ENCODE results near the gene CFAP20DC. TPM values are rescaled to one million over a fixed set of nuclear protein-coding genes. Genes with fewer than 3 reads are reported as not detected.

The CFAP20DC gene
- total and polyA plus RNA-seq, 4 donors: 0.98 to 2.1 (median 1.5) TPM

DNA sequence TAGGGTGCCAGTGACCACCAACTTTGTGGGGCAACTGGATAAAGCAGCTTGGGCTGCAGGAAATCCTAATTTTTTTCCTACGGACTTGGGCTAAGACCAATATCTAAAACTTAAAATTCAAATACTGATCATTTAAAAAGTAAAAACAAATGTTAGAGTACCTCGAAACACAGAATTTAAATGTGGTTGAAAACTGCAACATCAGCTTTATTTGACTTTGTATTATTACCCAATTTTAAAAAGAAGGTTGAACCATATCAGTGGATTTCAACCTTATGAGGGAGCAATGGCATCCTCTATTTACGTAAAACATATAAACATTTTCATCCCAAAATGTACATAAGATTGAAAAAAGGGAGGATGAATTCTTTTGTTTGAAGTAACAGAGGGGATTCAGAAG, 26.2 kb downstream of the CFAP20DC start:
- no peak overlapping the region for H3K4me3 ChIP-seq (ENCODE audit: low read depth in 1 of 3, low read length in 3 of 3)
- 64% methylated on average over 3 of the region's 3 CpGs for WGBS

DNA sequence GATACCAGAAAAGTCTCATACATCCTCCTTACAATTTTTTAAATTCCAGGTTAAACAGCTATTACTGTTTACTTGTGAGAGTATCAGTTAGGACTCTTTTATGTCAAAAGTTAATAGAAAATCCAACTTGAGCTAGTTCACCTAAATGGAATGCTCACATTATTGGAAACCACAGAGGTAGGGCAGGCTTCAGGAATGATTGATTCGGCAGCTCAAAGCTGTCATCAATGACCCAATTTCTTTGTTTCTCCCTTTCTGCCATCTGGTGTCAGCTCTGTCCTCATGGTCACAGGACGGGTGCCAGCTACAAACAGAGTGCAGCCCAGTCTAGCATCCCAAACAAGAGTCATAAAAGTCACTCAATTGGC, 32.2 kb downstream of the CFAP20DC start:
- peak overlapping the region in 1 of 2 donors; percentile 6 for H3K9ac ChIP-seq (ENCODE audit: low read depth in 1 of 2, low read length in 2 of 2)
- H3K27ac ChIP-seq (ENCODE audit: low read depth in 1 of 2, low read length in 2 of 2): peak overlapping the region; percentile 72 to 86
- H3K4me1 ChIP-seq (ENCODE audit: control insufficient read depth in 4 of 4, insufficient read depth in 4 of 4, low read length in 3 of 4): peaks cover 2 to 14% (median 14%) of the 10 kb centered on the region in 4 donors
- peak in 1 of 2 donors; percentile 31 for TF ChIP-seq RAD21 (IDR thresholded peaks at IDR 0.05)
- TF ChIP-seq FOXA1 (IDR thresholded peaks at IDR 0.05): no peak
- TF ChIP-seq, protein P1, sequence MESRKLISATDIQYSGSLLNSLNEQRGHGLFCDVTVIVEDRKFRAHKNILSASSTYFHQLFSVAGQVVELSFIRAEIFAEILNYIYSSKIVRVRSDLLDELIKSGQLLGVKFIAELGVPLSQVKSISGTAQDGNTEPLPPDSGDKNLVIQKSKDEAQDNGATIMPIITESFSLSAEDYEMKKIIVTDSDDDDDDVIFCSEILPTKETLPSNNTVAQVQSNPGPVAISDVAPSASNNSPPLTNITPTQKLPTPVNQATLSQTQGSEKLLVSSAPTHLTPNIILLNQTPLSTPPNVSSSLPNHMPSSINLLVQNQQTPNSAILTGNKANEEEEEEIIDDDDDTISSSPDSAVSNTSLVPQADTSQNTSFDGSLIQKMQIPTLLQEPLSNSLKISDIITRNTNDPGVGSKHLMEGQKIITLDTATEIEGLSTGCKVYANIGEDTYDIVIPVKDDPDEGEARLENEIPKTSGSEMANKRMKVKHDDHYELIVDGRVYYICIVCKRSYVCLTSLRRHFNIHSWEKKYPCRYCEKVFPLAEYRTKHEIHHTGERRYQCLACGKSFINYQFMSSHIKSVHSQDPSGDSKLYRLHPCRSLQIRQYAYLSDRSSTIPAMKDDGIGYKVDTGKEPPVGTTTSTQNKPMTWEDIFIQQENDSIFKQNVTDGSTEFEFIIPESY (IDR thresholded peaks at IDR 0.05): peak; percentile 11
- peak; percentile 33 for TF ChIP-seq YY1 (IDR thresholded peaks at IDR 0.05)
- TF ChIP-seq, protein P2, sequence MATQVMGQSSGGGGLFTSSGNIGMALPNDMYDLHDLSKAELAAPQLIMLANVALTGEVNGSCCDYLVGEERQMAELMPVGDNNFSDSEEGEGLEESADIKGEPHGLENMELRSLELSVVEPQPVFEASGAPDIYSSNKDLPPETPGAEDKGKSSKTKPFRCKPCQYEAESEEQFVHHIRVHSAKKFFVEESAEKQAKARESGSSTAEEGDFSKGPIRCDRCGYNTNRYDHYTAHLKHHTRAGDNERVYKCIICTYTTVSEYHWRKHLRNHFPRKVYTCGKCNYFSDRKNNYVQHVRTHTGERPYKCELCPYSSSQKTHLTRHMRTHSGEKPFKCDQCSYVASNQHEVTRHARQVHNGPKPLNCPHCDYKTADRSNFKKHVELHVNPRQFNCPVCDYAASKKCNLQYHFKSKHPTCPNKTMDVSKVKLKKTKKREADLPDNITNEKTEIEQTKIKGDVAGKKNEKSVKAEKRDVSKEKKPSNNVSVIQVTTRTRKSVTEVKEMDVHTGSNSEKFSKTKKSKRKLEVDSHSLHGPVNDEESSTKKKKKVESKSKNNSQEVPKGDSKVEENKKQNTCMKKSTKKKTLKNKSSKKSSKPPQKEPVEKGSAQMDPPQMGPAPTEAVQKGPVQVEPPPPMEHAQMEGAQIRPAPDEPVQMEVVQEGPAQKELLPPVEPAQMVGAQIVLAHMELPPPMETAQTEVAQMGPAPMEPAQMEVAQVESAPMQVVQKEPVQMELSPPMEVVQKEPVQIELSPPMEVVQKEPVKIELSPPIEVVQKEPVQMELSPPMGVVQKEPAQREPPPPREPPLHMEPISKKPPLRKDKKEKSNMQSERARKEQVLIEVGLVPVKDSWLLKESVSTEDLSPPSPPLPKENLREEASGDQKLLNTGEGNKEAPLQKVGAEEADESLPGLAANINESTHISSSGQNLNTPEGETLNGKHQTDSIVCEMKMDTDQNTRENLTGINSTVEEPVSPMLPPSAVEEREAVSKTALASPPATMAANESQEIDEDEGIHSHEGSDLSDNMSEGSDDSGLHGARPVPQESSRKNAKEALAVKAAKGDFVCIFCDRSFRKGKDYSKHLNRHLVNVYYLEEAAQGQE (IDR thresholded peaks at IDR 0.05): no peak
- peak; percentile 15 to 61 for TF ChIP-seq RXRA (IDR thresholded peaks at IDR 0.05)
- peak in 1 of 2 donors; percentile 70 for TF ChIP-seq JUND (IDR thresholded peaks at IDR 0.05)
- TF ChIP-seq SP1 (IDR thresholded peaks at IDR 0.05): peak; percentile 76
- no peak for TF ChIP-seq HNF4G (IDR thresholded peaks at IDR 0.05)
- H3K27me3 ChIP-seq (ENCODE audit: control insufficient read depth in 4 of 4, insufficient read depth in 4 of 4, low read length in 3 of 4): no peaks in the 10 kb centered on the region
- no peak overlapping the region for H3K4me3 ChIP-seq (ENCODE audit: low read depth in 1 of 3, low read length in 3 of 3)
- 43% methylated on average over 2 of the region's 2 CpGs for WGBS
- no peaks in the 10 kb centered on the region for H3K9me3 ChIP-seq (ENCODE audit: control insufficient read depth in 4 of 4, low read length in 3 of 4)
- no peak for DNase-seq (ENCODE audit: low spot score)
- no peaks in the 10 kb centered on the region for H3K36me3 ChIP-seq (ENCODE audit: control insufficient read depth in 4 of 4, insufficient read depth in 3 of 4, low read depth in 1 of 4, low read length in 3 of 4)

More for the DNA sequence above, 26.2 kb downstream of the CFAP20DC start:
- H3K9me3 ChIP-seq (ENCODE audit: control insufficient read depth in 4 of 4, low read length in 3 of 4): no peaks in the 10 kb centered on the region
- H3K27ac ChIP-seq (ENCODE audit: low read depth in 1 of 2, low read length in 2 of 2): no peak overlapping the region
- H3K9ac ChIP-seq (ENCODE audit: low read depth in 1 of 2, low read length in 2 of 2): no peak overlapping the region
- DNase-seq (ENCODE audit: low spot score): no peak
- no peaks in the 10 kb centered on the region for H3K27me3 ChIP-seq (ENCODE audit: control insufficient read depth in 4 of 4, insufficient read depth in 4 of 4, low read length in 3 of 4)
- no peaks in the 10 kb centered on the region for H3K36me3 ChIP-seq (ENCODE audit: control insufficient read depth in 4 of 4, insufficient read depth in 3 of 4, low read depth in 1 of 4, low read length in 3 of 4)
- H3K4me1 ChIP-seq (ENCODE audit: control insufficient read depth in 4 of 4, insufficient read depth in 4 of 4, low read length in 3 of 4): no peaks in the 10 kb centered on the region
- TF ChIP-seq TAF1 (conservative IDR thresholded peaks at IDR 0.05) (no peak), NR2F2 (IDR thresholded peaks at IDR 0.05) (no peak)

DNA sequence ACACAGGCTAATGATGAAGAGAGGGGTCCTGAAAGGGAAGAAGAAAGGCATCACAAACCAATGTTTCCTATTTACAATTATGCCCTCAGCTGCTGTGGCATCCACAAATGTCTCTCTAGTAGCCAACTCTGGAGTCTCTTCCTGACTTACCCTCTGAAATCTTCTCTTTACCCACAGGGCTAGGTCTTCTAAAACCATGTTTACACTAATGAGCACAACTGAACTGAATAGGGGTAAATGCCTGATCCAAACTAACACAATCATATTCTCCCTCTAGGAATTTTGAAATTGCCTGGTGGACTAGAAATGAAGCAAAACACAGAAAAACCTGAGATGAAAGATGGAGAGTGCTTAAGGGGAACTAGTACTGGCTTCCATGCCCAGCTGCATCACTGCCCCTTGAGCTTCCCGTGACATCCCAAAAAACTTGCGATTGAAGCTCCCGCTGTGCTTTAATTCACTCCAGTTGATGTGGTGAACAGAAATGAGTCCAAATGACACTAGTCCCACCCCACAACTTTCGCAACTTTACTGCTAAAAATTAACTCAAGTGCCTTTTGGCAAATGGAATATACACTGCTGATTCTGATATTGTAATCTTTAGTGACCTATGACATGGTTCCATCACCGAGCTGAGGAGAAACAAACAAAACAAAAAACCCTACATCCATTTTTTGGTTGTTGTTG, 32.8 kb downstream of the CFAP20DC start:
- H3K27me3 ChIP-seq (ENCODE audit: control insufficient read depth in 4 of 4, insufficient read depth in 4 of 4, low read length in 3 of 4): no peaks in the 10 kb centered on the region
- no peak for DNase-seq (ENCODE audit: low spot score)
- no peaks in the 10 kb centered on the region for H3K36me3 ChIP-seq (ENCODE audit: control insufficient read depth in 4 of 4, insufficient read depth in 3 of 4, low read depth in 1 of 4, low read length in 3 of 4)
- H3K9me3 ChIP-seq (ENCODE audit: control insufficient read depth in 4 of 4, low read length in 3 of 4): no peaks in the 10 kb centered on the region
- H3K4me3 ChIP-seq (ENCODE audit: low read depth in 1 of 3, low read length in 3 of 3): no peak overlapping the region
- H3K4me1 ChIP-seq (ENCODE audit: control insufficient read depth in 4 of 4, insufficient read depth in 4 of 4, low read length in 3 of 4): peaks cover 2 to 14% (median 14%) of the 10 kb centered on the region in 4 donors
- peak overlapping the region in 1 of 2 donors; percentile 6 for H3K9ac ChIP-seq (ENCODE audit: low read depth in 1 of 2, low read length in 2 of 2)
- peak overlapping the region; percentile 72 to 86 for H3K27ac ChIP-seq (ENCODE audit: low read depth in 1 of 2, low read length in 2 of 2)
- WGBS: 27% methylated on average over 5 of the region's 5 CpGs
- TF ChIP-seq TAF1 (conservative IDR thresholded peaks at IDR 0.05) (no peak), FOXA1 (IDR thresholded peaks at IDR 0.05) (no peak), GABPA (IDR thresholded peaks at IDR 0.05 in 1 of 2, conservative IDR thresholded peaks at IDR 0.05 in 1 of 2) (no peak), SP1 (IDR thresholded peaks at IDR 0.05) (peak; percentile 95), YY1 (IDR thresholded peaks at IDR 0.05) (peak; percentile 77), FOXA2 (IDR thresholded peaks at IDR 0.05) (no peak), RAD21 (IDR thresholded peaks at IDR 0.05) (no peak), EGR1 (IDR thresholded peaks at IDR 0.05; ENCODE audit: low read depth in 2 of 2) (no peak), JUND (IDR thresholded peaks at IDR 0.05) (peak in 1 of 2 donors; percentile 71)
- TF ChIP-seq, protein P3, sequence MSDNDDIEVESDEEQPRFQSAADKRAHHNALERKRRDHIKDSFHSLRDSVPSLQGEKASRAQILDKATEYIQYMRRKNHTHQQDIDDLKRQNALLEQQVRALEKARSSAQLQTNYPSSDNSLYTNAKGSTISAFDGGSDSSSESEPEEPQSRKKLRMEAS (IDR thresholded peaks at IDR 0.05): peak; percentile 14
- TF ChIP-seq, protein P4, sequence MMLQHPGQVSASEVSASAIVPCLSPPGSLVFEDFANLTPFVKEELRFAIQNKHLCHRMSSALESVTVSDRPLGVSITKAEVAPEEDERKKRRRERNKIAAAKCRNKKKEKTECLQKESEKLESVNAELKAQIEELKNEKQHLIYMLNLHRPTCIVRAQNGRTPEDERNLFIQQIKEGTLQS (IDR thresholded peaks at IDR 0.05): peak; percentile 18
- TF ChIP-seq, protein P1 (IDR thresholded peaks at IDR 0.05): peak; percentile 71
